Measurements from ENCODE around the gene KNL1.
A peak's percentile ranks its signal among the peaks of the same experiment; 100 is the strongest.

Gene KNL1

GRCh38 chr15:40593588-40594428 lies at the start of gene KNL1:
KNL1 (plus strand) TSS chr15:40594249; CDS start chr15:40602932, 8,683 bp downstream.
- H3K36me3 ChIP-seq (ENCODE audit: insufficient read depth, low read length), result peaks cover 5% of the 10 kb centered on the region; the same call in 1 of the 2 replicates
- H3K9me2 ChIP-seq (ENCODE audit: low read depth, low read length), result no peaks in the 10 kb centered on the region
- H3F3A ChIP-seq (ENCODE audit: insufficient read depth, low read length), result peaks cover 10% of the 10 kb centered on the region
- peak within 1 kb of the TSS; percentile 58 for H2AFZ ChIP-seq (ENCODE audit: low read length)
- TF ChIP-seq CTCF (IDR thresholded peaks at IDR 0.05; ENCODE audit: low read length) (no peak), EZH2 (IDR thresholded peaks at IDR 0.05; ENCODE audit: borderline replicate concordance, low read length) (no peak)
- H3K27me3 ChIP-seq (ENCODE audit: insufficient read depth, low read length), result no peaks in the 10 kb centered on the region
- H3K4me1 ChIP-seq (ENCODE audit: insufficient read depth, low read length, severe bottlenecking), result peaks cover 47% of the 10 kb centered on the region
- H3K4me3 ChIP-seq (ENCODE audit: low read depth, low read length, poor library complexity, severe bottlenecking), result peak within 1 kb of the TSS; percentile 80
- peak within 1 kb of the TSS; percentile 92 for H3K27ac ChIP-seq (ENCODE audit: low read depth, low read length, poor library complexity, severe bottlenecking)
- H3K9me3 ChIP-seq (ENCODE audit: low read length), result no peaks in the 10 kb centered on the region
- peak within 1 kb of the TSS; percentile 99 for H3K4me2 ChIP-seq (ENCODE audit: low read length)
- H3K9ac ChIP-seq (ENCODE audit: low read length), result peak within 1 kb of the TSS; percentile 80
- no peaks in the 10 kb centered on the region for H4K20me1 ChIP-seq (ENCODE audit: insufficient read depth, low read length)
- H3K79me2 ChIP-seq (ENCODE audit: insufficient read depth, low read length), result peaks cover 43% of the 10 kb centered on the region

GRCh38 chr15:40545457-40545856 lies 48.6 kb upstream of the KNL1 start:
- TF ChIP-seq EZH2 (IDR thresholded peaks at IDR 0.05; ENCODE audit: borderline replicate concordance, low read length) (no peak), CTCF (IDR thresholded peaks at IDR 0.05; ENCODE audit: low read length) (peak; percentile 12; the same call in 1 of the 2 replicates)
- Histone ChIP-seq H3K9me3 (ENCODE audit: low read length) (no peaks in the 10 kb centered on the region), H3K36me3 (ENCODE audit: insufficient read depth, low read length) (no peaks in the 10 kb centered on the region), H3K9me2 (ENCODE audit: low read depth, low read length) (no peaks in the 10 kb centered on the region), H4K20me1 (ENCODE audit: insufficient read depth, low read length) (no peaks in the 10 kb centered on the region), H3K4me1 (ENCODE audit: insufficient read depth, low read length, severe bottlenecking) (peaks cover 15% of the 10 kb centered on the region), H3K79me2 (ENCODE audit: insufficient read depth, low read length) (no peaks in the 10 kb centered on the region), H3K27ac (ENCODE audit: low read depth, low read length, poor library complexity, severe bottlenecking) (no peak overlapping the region), H3K4me2 (ENCODE audit: low read length) (no peak overlapping the region), H3K9ac (ENCODE audit: low read length) (no peak overlapping the region), H3F3A (ENCODE audit: insufficient read depth, low read length) (no peaks in the 10 kb centered on the region), H3K27me3 (ENCODE audit: insufficient read depth, low read length) (no peaks in the 10 kb centered on the region), H2AFZ (ENCODE audit: low read length) (no peak overlapping the region), H3K4me3 (ENCODE audit: low read depth, low read length, poor library complexity, severe bottlenecking) (no peak overlapping the region)

GRCh38 chr15:40548610-40549009 lies 45.4 kb upstream of the KNL1 start:
- Histone ChIP-seq H3K27ac (ENCODE audit: low read depth, low read length, poor library complexity, severe bottlenecking) (no peak overlapping the region), H3F3A (ENCODE audit: insufficient read depth, low read length) (no peaks in the 10 kb centered on the region), H3K9me2 (ENCODE audit: low read depth, low read length) (no peaks in the 10 kb centered on the region), H3K79me2 (ENCODE audit: insufficient read depth, low read length) (no peaks in the 10 kb centered on the region), H3K4me2 (ENCODE audit: low read length) (no peak overlapping the region), H3K9me3 (ENCODE audit: low read length) (no peaks in the 10 kb centered on the region), H3K36me3 (ENCODE audit: insufficient read depth, low read length) (peaks cover 4% of the 10 kb centered on the region; the same call in 1 of the 2 replicates), H4K20me1 (ENCODE audit: insufficient read depth, low read length) (no peaks in the 10 kb centered on the region), H3K4me1 (ENCODE audit: insufficient read depth, low read length, severe bottlenecking) (peaks cover 27% of the 10 kb centered on the region), H3K9ac (ENCODE audit: low read length) (no peak overlapping the region), H2AFZ (ENCODE audit: low read length) (no peak overlapping the region), H3K27me3 (ENCODE audit: insufficient read depth, low read length) (no peaks in the 10 kb centered on the region), H3K4me3 (ENCODE audit: low read depth, low read length, poor library complexity, severe bottlenecking) (no peak overlapping the region)
- TF ChIP-seq CTCF (IDR thresholded peaks at IDR 0.05; ENCODE audit: low read length) (no peak), EZH2 (IDR thresholded peaks at IDR 0.05; ENCODE audit: borderline replicate concordance, low read length) (no peak)
